ENCODE measurements around the gene SMCO3. TPM values are rescaled to one million over a fixed set of nuclear protein-coding genes. Genes with fewer than 3 reads are reported as not detected.

The SMCO3 gene
- total and polyA plus RNA-seq, 2 of the 8 experiments (the other 6 are each of a cell fraction or from before 2014, with no cell fraction given): not detected

DNA sequence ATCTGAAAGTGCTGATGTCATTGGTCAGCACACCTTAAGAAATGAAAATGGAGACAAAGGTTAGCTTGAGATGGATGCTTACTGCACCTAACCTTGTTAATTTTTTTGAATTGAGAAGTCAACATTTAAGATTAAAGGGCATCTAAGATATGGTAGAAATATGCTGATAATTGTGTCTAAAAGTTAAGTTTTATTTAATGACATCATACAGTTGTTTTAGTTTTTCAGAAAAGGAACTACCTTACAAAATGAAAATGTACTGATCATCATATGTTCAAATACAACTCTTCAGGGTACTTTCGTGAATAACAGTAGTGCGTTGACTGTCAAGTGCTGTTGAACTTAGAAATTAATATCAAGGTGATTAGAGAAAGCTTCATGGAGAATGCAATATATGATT is 2.5 kb downstream of the SMCO3 start (continued):
- TF ChIP-seq SP4 (IDR thresholded peaks at IDR 0.05; ENCODE audit: low read length) (no peak), RBBP5 (IDR thresholded peaks at IDR 0.05; ENCODE audit: borderline replicate concordance, low read depth, low read length) (no peak), EGR1 (IDR thresholded peaks at IDR 0.05; ENCODE audit: borderline replicate concordance, low read depth, low read length) (no peak), POLR2A (IDR thresholded peaks at IDR 0.05; ENCODE audit: control extremely low read depth in 1 of 2, low read depth in 2 of 2, low read length in 2 of 2) (no peak)
- TF ChIP-seq, protein P1, sequence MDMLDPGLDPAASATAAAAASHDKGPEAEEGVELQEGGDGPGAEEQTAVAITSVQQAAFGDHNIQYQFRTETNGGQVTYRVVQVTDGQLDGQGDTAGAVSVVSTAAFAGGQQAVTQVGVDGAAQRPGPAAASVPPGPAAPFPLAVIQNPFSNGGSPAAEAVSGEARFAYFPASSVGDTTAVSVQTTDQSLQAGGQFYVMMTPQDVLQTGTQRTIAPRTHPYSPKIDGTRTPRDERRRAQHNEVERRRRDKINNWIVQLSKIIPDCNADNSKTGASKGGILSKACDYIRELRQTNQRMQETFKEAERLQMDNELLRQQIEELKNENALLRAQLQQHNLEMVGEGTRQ (IDR thresholded peaks at IDR 0.05; ENCODE audit: low read length): no peak

Measured in H1 (cell line).